ENCODE results near the gene ZNF613. TPM values are rescaled to one million over a fixed set of nuclear protein-coding genes. Genes with fewer than 3 reads are reported as not detected.
"Not testable (repeated sequence)": the region's sequence is repeated elsewhere in the genome, so short reads cannot be mapped to it uniquely, and the experiment has no call there.

ZNF613 gene
- polyA plus RNA-seq, 1 experiment: 8.4 TPM

GRCh38 chr19:51965583-51965982 lies 38.3 kb downstream of the ZNF613 start:
- ChIA-PET POLR2A (no interaction called here), CTCF (no interaction called here)
- H3K4me3 ChIP-seq (ENCODE audit: low read depth, low read length): no peak overlapping the region
- no peaks in the 10 kb centered on the region for H3K27me3 ChIP-seq (ENCODE audit: control insufficient read depth, insufficient read depth, low read length)
- TF ChIP-seq CTCF (IDR thresholded peaks at IDR 0.05; ENCODE audit: low read depth, low read length): no peak
- H3K27ac ChIP-seq (ENCODE audit: low read depth, low read length): no peak overlapping the region
- DNase-seq (ENCODE audit: low read depth, low spot score): no peak
- peaks cover 54% of the 10 kb centered on the region for H3K9me3 ChIP-seq (ENCODE audit: control insufficient read depth, insufficient read depth, low read length)

- ChIA-PET POLR2A (no interaction called here), CTCF (no interaction called here)
- Histone ChIP-seq H3K27ac (ENCODE audit: low read depth, low read length) (no peak overlapping the region), H3K4me3 (ENCODE audit: low read depth, low read length) (no peak overlapping the region), H3K27me3 (ENCODE audit: control insufficient read depth, insufficient read depth, low read length) (no peaks in the 10 kb centered on the region), H3K9me3 (ENCODE audit: control insufficient read depth, insufficient read depth, low read length) (peaks cover 65% of the 10 kb centered on the region)
- no peak for TF ChIP-seq CTCF (IDR thresholded peaks at IDR 0.05; ENCODE audit: low read depth, low read length)
- DNase-seq (ENCODE audit: low read depth, low spot score): no peak
Observed at GRCh38 chr19:51970718-51971117, 43.4 kb downstream of the ZNF613 start.

DNA sequence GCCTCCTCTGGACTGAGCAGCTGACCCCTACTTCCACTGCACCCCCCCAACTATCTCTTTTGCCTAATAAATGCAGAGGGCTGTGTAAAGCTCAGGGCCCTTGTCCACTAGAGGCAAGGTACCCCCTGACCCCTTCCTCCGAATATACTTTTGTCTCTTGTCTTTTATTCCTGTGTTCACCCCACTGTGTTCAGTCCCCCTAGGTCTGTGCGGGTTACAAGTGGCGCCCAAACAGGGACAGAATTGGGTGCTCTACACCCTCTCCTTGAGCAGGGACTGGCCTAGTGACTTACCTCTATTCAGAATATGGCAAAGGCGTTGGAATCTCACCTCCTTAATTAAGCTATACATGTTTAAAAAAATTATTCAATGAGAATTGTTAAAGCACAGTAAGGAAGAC lies 44.4 kb downstream of the ZNF613 start:
- Histone ChIP-seq H3K27ac (ENCODE audit: low read depth, low read length) (no peak overlapping the region), H3K27me3 (ENCODE audit: control insufficient read depth, insufficient read depth, low read length) (no peaks in the 10 kb centered on the region), H3K4me3 (ENCODE audit: low read depth, low read length) (no peak overlapping the region), H3K9me3 (ENCODE audit: control insufficient read depth, insufficient read depth, low read length) (peaks cover 64% of the 10 kb centered on the region)
- CTCF ChIA-PET: no interaction called here
- POLR2A ChIA-PET: no interaction called here
- TF ChIP-seq CTCF (IDR thresholded peaks at IDR 0.05; ENCODE audit: low read depth, low read length): no peak
- DNase-seq (ENCODE audit: low read depth, low spot score): no peak

DNA sequence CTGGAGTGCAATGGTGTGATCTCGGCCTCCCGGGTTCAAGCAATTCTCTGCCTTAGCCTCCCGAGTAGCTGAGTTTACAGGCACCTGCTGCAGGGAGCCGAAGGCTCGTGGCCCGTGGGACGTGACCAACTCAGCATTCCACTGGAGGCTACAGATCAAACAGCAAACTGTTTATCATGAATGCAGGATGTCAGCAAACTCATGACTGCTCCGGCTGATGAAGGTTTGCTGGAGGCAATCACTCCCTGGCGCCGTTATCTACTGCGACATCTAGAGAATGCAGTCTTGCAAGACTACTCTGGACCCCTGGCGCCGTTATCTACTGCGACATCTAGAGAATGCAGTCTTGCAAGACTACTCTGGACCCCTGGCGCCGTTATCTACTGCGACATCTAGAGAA lies 48.5 kb downstream of the ZNF613 start:
- CTCF ChIA-PET; H3K27ac ChIP-seq (ENCODE audit: low read depth, low read length); DNase-seq (ENCODE audit: low read depth, low spot score); H3K27me3 ChIP-seq (ENCODE audit: control insufficient read depth, insufficient read depth, low read length); H3K4me3 ChIP-seq (ENCODE audit: low read depth, low read length): not testable (repeated sequence)
- POLR2A ChIA-PET: interaction anchor here (0.7 kb wide), 1 partner anchor 272 kb away, joined by 4 read pairs; no protein-coding TSS in a partner anchor
- H3K9me3 ChIP-seq (ENCODE audit: control insufficient read depth, insufficient read depth, low read length): peaks cover 54% of the 10 kb centered on the region

GRCh38 chr19:51976852-51977251 lies 49.6 kb downstream of the ZNF613 start:
- no peak for DNase-seq (ENCODE audit: low read depth, low spot score)
- TF ChIP-seq CTCF (IDR thresholded peaks at IDR 0.05; ENCODE audit: low read depth, low read length): no peak
- ChIA-PET POLR2A (no interaction called here), CTCF (no interaction called here)
- no peak overlapping the region for H3K4me3 ChIP-seq (ENCODE audit: low read depth, low read length)
- no peaks in the 10 kb centered on the region for H3K27me3 ChIP-seq (ENCODE audit: control insufficient read depth, insufficient read depth, low read length)
- H3K27ac ChIP-seq (ENCODE audit: low read depth, low read length): no peak overlapping the region
- H3K9me3 ChIP-seq (ENCODE audit: control insufficient read depth, insufficient read depth, low read length): peaks cover 48% of the 10 kb centered on the region

GRCh38 chr19:51977346-51977745 lies 50.1 kb downstream of the ZNF613 start:
- CTCF ChIA-PET: no interaction called here
- POLR2A ChIA-PET: no interaction called here
- DNase-seq (ENCODE audit: low read depth, low spot score): no peak
- TF ChIP-seq CTCF (IDR thresholded peaks at IDR 0.05; ENCODE audit: low read depth, low read length): no peak
- Histone ChIP-seq H3K4me3 (ENCODE audit: low read depth, low read length) (no peak overlapping the region), H3K27ac (ENCODE audit: low read depth, low read length) (no peak overlapping the region), H3K27me3 (ENCODE audit: control insufficient read depth, insufficient read depth, low read length) (no peaks in the 10 kb centered on the region), H3K9me3 (ENCODE audit: control insufficient read depth, insufficient read depth, low read length) (peaks cover 45% of the 10 kb centered on the region)

All from AG04450 (cell line).